Loucy (cell line): ENCODE data around the gene SPIRE2.

Experiments
- EZH2phosphoT487 ChIP-seq: fragments of 200-600 bp; IDR thresholded peaks from 2 replicates; pipeline ENCODE4 v1.6.1; 2018; ENCODE audit warnings: antibody characterized with exemption, mild to moderate bottlenecking, moderate library complexity, borderline replicate concordance
- TF ChIP-seq, protein P1 (sequence below): fragments of 200-600 bp; sonication (generic); conservative IDR thresholded peaks from 2 replicates; pipeline ENCODE4 v1.5.1; 2014; ENCODE audit warnings: mild to moderate bottlenecking, antibody characterized with exemption, low read length

DNA sequence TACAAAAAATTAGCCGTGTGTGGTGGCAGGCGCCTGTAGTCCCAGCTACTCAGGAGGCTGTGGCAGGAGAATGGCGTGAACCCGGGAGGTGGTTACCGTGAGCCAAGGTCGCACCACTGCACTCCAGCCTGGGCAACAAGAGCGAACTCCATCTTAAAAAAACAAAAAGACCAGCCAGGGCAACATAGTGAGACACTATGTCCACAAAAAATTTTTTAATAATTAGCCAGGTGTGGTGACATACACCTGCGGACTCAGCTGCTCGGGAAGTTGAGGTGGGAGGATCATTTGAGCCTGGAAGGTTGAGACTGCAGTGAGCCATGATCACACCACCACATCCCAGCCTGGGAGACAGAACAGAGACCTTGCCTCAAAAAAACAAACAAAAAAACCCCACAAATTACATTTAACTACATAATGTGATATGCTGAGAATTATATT lies 40.9 kb upstream of the SPIRE2 start:
- TF ChIP-seq, protein P1, sequence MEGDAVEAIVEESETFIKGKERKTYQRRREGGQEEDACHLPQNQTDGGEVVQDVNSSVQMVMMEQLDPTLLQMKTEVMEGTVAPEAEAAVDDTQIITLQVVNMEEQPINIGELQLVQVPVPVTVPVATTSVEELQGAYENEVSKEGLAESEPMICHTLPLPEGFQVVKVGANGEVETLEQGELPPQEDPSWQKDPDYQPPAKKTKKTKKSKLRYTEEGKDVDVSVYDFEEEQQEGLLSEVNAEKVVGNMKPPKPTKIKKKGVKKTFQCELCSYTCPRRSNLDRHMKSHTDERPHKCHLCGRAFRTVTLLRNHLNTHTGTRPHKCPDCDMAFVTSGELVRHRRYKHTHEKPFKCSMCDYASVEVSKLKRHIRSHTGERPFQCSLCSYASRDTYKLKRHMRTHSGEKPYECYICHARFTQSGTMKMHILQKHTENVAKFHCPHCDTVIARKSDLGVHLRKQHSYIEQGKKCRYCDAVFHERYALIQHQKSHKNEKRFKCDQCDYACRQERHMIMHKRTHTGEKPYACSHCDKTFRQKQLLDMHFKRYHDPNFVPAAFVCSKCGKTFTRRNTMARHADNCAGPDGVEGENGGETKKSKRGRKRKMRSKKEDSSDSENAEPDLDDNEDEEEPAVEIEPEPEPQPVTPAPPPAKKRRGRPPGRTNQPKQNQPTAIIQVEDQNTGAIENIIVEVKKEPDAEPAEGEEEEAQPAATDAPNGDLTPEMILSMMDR, result no peak
- no peak for TF ChIP-seq EZH2phosphoT487
